ENCODE data around the gene TMC4. TPM values are rescaled to one million over a fixed set of nuclear protein-coding genes. Genes with fewer than 3 reads are reported as not detected.
"Not testable (repeated sequence)": the region's sequence is repeated elsewhere in the genome, so short reads cannot be mapped to it uniquely, and the experiment has no call there.

Gene TMC4
- total RNA-seq, 4 donors from 2014 or later: 0.16 to 3.1 (median 0.31) TPM; not detected in 1

DNA sequence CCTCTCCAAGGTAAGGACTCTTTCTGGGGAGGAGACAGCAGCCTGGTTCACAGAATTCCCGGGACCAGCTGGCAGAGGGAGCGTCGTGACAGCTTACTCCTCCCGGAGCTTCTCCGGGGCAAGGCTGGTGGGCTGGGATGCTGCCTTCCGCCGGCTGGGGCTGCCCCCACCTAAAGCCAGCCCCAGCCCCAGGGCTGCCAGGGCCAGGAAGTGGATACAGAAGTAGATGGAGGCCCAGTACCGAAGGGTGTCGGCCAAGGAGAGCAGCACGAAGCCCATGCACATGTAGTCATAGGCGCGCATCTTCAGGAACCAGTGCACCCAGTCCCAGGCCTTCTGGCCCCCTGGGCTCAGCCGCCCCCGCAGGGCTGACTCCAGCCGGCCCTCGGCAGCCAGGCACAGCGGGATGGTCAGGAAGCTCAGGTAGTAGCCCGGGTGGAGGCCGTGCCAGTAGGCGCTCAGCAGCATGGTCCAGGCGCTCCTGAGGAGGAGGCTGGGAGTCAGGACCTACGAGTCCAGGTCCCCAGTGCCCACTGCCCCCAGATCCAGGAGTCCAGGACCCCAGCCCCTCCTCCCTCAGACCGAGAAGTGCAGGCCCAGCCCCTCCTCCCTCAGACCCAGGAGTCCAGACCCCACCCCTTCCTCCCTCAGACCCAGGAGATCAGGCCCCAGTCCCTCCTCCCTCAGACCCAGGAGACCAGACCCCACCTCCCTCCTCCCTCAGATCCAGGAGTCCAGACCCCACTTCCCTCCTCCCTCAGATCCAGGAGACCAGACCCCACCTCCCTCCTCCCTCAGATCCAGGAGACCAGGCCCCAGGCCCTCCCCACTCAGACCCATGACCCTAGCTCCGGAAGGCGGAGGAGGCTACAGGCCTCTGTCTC lies 1.2 kb upstream of the TMC4 start:
- peaks cover 0 to 6% (median 0%) of the 10 kb centered on the region in 3 donors for H3K4me1 ChIP-seq
- H3K36me3 ChIP-seq: peaks cover 0 to 20% of the 10 kb centered on the region in 2 donors
- H3K4me3 ChIP-seq: no peak overlapping the region
- WGBS, 2 donors (ENCODE audit: low coverage in 1 of 2): 72% methylated on average over 2 of the region's 25 CpGs; no CpG with 5 or more reads in 1 of the 2 donors
- no peaks in the 10 kb centered on the region for H3K9me3 ChIP-seq
- TF ChIP-seq POLR2AphosphoS5 (IDR thresholded peaks at IDR 0.05) (no peak), EP300 (IDR thresholded peaks at IDR 0.05) (no peak), POLR2A (IDR thresholded peaks at IDR 0.05) (no peak)
- TF ChIP-seq, protein P1, sequence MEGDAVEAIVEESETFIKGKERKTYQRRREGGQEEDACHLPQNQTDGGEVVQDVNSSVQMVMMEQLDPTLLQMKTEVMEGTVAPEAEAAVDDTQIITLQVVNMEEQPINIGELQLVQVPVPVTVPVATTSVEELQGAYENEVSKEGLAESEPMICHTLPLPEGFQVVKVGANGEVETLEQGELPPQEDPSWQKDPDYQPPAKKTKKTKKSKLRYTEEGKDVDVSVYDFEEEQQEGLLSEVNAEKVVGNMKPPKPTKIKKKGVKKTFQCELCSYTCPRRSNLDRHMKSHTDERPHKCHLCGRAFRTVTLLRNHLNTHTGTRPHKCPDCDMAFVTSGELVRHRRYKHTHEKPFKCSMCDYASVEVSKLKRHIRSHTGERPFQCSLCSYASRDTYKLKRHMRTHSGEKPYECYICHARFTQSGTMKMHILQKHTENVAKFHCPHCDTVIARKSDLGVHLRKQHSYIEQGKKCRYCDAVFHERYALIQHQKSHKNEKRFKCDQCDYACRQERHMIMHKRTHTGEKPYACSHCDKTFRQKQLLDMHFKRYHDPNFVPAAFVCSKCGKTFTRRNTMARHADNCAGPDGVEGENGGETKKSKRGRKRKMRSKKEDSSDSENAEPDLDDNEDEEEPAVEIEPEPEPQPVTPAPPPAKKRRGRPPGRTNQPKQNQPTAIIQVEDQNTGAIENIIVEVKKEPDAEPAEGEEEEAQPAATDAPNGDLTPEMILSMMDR (IDR thresholded peaks at IDR 0.05): no peak
- H3K27me3 ChIP-seq: peaks cover 31% of the 10 kb centered on the region
- H3K27ac ChIP-seq: no peak overlapping the region
- no peak for ATAC-seq

DNA sequence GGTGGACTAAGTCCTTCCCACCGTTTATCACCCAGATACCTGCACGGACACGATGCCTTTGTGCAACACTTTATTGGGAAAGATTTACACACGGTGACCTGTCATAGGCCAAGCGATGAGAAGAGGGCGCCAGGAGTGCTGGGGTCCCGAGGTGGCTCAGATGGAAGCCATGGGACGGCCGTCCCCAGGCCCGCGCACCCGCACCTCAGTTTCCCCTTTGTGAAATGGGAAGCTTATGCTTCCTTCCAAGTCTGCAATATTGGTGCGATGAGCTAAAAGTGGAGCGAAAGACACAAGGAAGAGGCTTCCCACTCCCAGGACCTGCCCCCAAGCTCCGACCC lies 369 bp upstream of the TMC4 start:
- WGBS, 2 donors (ENCODE audit: low coverage in 1 of 2): 58 to 59% methylated on average over 3 to 6 of the region's 15 CpGs
- peak overlapping the region in 2 of 4 donors; percentile 27 to 36 for H3K27ac ChIP-seq
- ATAC-seq: no peak

DNA sequence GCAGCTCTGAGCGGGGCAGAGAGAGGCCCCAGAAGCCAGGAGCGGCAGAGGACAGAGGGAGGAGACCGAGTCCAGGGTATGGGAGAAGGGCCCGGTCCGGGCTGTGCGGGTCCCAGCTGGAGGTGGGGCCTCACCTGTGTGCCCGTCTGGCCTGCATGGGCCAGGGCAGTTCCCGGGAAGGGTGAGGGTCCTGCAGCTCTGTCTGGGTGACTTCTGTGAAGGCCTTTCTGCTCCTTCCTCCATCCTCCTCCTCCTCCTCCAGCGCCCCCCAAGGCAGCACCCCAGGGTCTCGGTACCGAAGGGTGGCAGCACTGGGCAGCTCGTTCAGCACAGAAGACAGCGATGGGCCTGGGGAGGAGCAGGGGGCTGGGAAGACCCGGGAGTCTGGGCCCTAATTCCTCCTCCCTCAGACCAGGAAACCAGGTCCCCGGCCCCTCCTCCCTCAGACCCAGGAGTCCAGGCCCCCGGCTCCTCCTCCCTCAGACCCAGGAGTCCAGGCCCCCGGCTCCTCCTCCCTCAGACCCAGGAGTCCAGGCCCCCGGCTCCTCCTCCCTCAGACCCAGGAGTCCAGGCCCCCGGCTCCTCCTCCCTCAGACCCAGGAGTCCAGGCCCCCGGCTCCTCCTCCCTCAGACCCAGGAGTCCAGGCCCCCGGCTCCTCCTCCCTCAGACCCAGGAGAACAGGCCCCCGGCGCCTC lies 1.1 kb downstream of the TMC4 start:
- ATAC-seq, H3K9me3 ChIP-seq, H3K36me3 ChIP-seq, H3K4me3 ChIP-seq: not testable (repeated sequence)
- peak overlapping the region in 1 of 4 donors; percentile 40 for H3K27ac ChIP-seq
- peaks cover 46% of the 10 kb centered on the region for H3K27me3 ChIP-seq
- 70 to 100% methylated on average over 3 to 5 of the region's 23 CpGs for WGBS, 2 donors (ENCODE audit: low coverage in 1 of 2)
- peaks cover 0 to 11% (median 0%) of the 10 kb centered on the region in 3 donors for H3K4me1 ChIP-seq

More for the DNA sequence above, 369 bp upstream of the TMC4 start:
- Histone ChIP-seq H3K4me3 (peak overlapping the region in 1 of 2 donors; percentile 16), H3K4me1 (peaks cover 0 to 8% (median 0%) of the 10 kb centered on the region in 3 donors), H3K27me3 (peaks cover 32% of the 10 kb centered on the region), H3K9me3 (no peaks in the 10 kb centered on the region), H3K36me3 (peaks cover 0 to 12% of the 10 kb centered on the region in 2 donors)
- TF ChIP-seq POLR2AphosphoS5 (IDR thresholded peaks at IDR 0.05) (no peak), EP300 (IDR thresholded peaks at IDR 0.05) (no peak), POLR2A (IDR thresholded peaks at IDR 0.05) (no peak)
- TF ChIP-seq, protein P1 (IDR thresholded peaks at IDR 0.05): no peak

DNA sequence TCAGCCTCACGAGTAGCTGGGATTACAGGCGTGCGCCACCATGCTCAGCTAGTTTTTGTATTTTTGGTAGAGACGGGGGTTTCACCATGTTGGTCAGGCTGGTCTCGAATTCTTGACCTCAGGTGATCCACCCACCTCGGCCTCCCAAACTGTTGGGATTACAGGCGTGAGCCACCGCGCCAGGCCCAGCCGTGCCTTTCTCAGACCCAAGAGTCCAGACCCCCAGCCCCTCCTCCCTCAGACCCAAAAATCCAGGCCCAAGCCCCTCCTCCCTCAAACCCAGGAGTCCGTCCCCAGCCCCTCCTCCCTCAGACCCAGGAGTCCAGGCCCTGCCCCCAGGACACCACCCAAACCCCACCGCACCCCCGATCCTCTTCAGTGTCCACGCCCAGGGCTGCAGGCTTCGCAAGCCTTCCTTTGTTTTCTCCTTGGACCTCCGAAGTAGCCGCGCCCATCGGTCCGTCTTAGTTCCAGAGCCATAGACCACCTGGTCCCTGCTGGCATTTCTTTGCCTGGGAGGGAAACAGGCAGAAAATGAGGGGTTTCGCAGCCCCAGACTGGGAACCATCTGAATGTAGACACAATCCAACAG lies 3.7 kb downstream of the TMC4 start:
- H3K36me3 ChIP-seq: no peaks in the 10 kb centered on the region
- peaks cover 0 to 18% (median 5%) of the 10 kb centered on the region in 3 donors for H3K4me1 ChIP-seq
- H3K27me3 ChIP-seq: peaks cover 66% of the 10 kb centered on the region
- H3K9me3 ChIP-seq: no peaks in the 10 kb centered on the region
- ATAC-seq: no peak
- no peak overlapping the region for H3K27ac ChIP-seq
- WGBS, 2 donors (ENCODE audit: low coverage in 1 of 2): 86 to 100% methylated on average over 1 to 11 of the region's 21 CpGs
- H3K4me3 ChIP-seq: no peak overlapping the region
- TF ChIP-seq, protein P1 (IDR thresholded peaks at IDR 0.05): no peak
- TF ChIP-seq POLR2AphosphoS5 (IDR thresholded peaks at IDR 0.05) (no peak), EP300 (IDR thresholded peaks at IDR 0.05) (no peak), POLR2A (IDR thresholded peaks at IDR 0.05) (no peak)

Measured in gastroesophageal sphincter (tissue), 4 donors.